CD4-positive, alpha-beta T cell (primary cell): ENCODE measurements around the gene MAMLD1. TPM values are rescaled to one million over a fixed set of nuclear protein-coding genes. Genes with fewer than 3 reads are reported as not detected.

Source experiments
- ATAC-seq: fragments of 200-7000 bp; cut with Tn5 transposase; one replicate; pipeline ENCODE4 v1.10.0; 2022; ENCODE audit warnings: mild to moderate bottlenecking; ENCODE audit not compliant: poor library complexity
- CTCF ChIA-PET: fragments of 350-600 bp; sonication (Branson Sonifier 250); formaldehyde crosslinking; loops from one replicate; lab custom pipeline; 2021; ENCODE audit warnings: antibody characterized with exemption, inconsistent platforms; lab: Charles Lee
- POLR2A ChIA-PET: fragments of 350-600 bp; sonication (Branson Sonifier 250); formaldehyde crosslinking; loops from one replicate; lab custom pipeline; 2021; ENCODE audit warnings: antibody characterized with exemption, inconsistent platforms; lab: Charles Lee
- DNase-seq, 14 experiments: peaks; one replicate each; pipeline ENCODE4 v3.0.0-alpha.2; 2013 to 2020; ENCODE audit warnings: mixed read lengths in 2 of 14
- H3K27ac ChIP-seq, 2 donors: one replicate each; pipeline versions ENCODE4 v1.5.1 to v1.7.0; 2013; ENCODE audit warnings: low read length in 2 of 2, low read depth in 1 of 2, mild to moderate bottlenecking in 1 of 2
- H3K27me3 ChIP-seq, 2 experiments: 1 replicate in 1 of 2; 2 replicates in 1 of 2; pipeline versions ENCODE4 v1.6.1 to v1.7.0; 2013; ENCODE audit warnings: low read length in 2 of 2, control low read depth in 1 of 2, mild to moderate bottlenecking in 1 of 2, moderate library complexity in 1 of 2; ENCODE audit not compliant: insufficient read depth in 2 of 2, control insufficient read depth in 1 of 2
- H3K36me3 ChIP-seq: one replicate; pipeline ENCODE4 v1.6.1; 2013; ENCODE audit warnings: low read length, control low read depth; ENCODE audit not compliant: insufficient read depth
- H3K4me1 ChIP-seq: one replicate; pipeline ENCODE4 v1.6.1; 2013; ENCODE audit warnings: low read length, control low read depth; ENCODE audit not compliant: insufficient read depth
- H3K4me3 ChIP-seq: one replicate; pipeline ENCODE4 v1.5.1; 2013; ENCODE audit warnings: mild to moderate bottlenecking, low read length, moderate library complexity
- H3K9me3 ChIP-seq, 2 experiments: 1 replicate in 1 of 2; 2 replicates in 1 of 2; pipeline versions ENCODE4 v1.6.1 to v1.7.0; 2013; ENCODE audit warnings: low read length in 2 of 2, mild to moderate bottlenecking in 2 of 2, control low read depth in 1 of 2, moderate library complexity in 1 of 2; ENCODE audit not compliant: control insufficient read depth in 1 of 2, insufficient read depth in 1 of 2
- H3K27ac Mint-ChIP-seq: one replicate; pipeline ENCODE4 v1.8.0; 2020; ENCODE audit warnings: mixed read lengths
- H3K27me3 Mint-ChIP-seq: one replicate; pipeline ENCODE4 v1.8.0; 2021; ENCODE audit warnings: mixed read lengths
- H3K36me3 Mint-ChIP-seq: one replicate; pipeline ENCODE4 v1.8.0; 2021; ENCODE audit warnings: low read depth, mixed read lengths
- H3K4me1 Mint-ChIP-seq: one replicate; pipeline ENCODE4 v1.8.0; 2021; ENCODE audit warnings: low read depth, mixed read lengths
- H3K4me3 Mint-ChIP-seq: one replicate; pipeline ENCODE4 v1.8.0; 2020; ENCODE audit warnings: mild to moderate bottlenecking, mixed read lengths
- H3K9me3 Mint-ChIP-seq: one replicate; pipeline ENCODE4 v1.8.0; 2020; ENCODE audit warnings: mixed read lengths
- intact Hi-C, 2 experiments: fragments of 100-400 bp; cut with DNase I in 1 of 2; cut with micrococcal nuclease in 1 of 2; formaldehyde crosslinking; loops; one replicate each; pipeline versions ENCODE4 v1.15.1 to v1.9.0; 2023 to 2025; cut with DNase I, micrococcal nuclease
- total RNA-seq, 174 experiments: library from RNA in 2 of 174; stranded (reverse) in 2 of 174; gene quantifications; one replicate each; pipeline ENCODE4 v1.2.3 and lab custom pipeline; 2021 to 2026
- TF ChIP-seq, protein P1 (sequence below): fragments of 200-600 bp; IDR thresholded peaks from one replicate; pipeline ENCODE4 v1.8.0; 2022; ENCODE audit warnings: antibody characterized with exemption, mild to moderate bottlenecking

MAMLD1 gene
- total RNA-seq, 2 experiments from 2014 or later, result 0.45 to 0.96 TPM

DNA sequence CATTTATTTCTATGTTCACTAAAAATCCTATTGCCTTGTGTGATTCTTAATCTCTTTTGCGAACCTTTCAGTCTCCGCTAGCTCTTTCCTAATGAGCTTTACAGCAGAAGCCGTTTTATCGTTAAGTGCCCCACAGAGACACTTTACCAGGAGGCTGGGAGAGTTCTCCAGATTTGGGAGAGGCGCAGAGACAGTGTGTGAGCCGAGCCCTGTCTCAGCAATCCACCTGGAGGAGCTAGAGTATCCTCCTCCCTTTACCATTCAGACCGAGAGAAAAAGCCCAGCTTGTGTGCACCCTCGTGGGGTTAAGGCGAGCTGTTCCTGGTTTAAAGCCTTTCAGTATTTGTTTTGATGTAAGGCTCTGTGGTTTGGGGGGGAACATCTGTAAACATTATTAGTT is 150.4 kb downstream of the MAMLD1 start:
- Mint-ChIP-seq H3K27me3 (no peaks in the 10 kb centered on the region), H3K4me1 (no peaks in the 10 kb centered on the region), H3K36me3 (no peaks in the 10 kb centered on the region), H3K9me3 (no peaks in the 10 kb centered on the region), H3K4me3 (no peak overlapping the region), H3K27ac (no peak overlapping the region)
- CTCF ChIA-PET, result no interaction called here
- TF ChIP-seq, protein P1, sequence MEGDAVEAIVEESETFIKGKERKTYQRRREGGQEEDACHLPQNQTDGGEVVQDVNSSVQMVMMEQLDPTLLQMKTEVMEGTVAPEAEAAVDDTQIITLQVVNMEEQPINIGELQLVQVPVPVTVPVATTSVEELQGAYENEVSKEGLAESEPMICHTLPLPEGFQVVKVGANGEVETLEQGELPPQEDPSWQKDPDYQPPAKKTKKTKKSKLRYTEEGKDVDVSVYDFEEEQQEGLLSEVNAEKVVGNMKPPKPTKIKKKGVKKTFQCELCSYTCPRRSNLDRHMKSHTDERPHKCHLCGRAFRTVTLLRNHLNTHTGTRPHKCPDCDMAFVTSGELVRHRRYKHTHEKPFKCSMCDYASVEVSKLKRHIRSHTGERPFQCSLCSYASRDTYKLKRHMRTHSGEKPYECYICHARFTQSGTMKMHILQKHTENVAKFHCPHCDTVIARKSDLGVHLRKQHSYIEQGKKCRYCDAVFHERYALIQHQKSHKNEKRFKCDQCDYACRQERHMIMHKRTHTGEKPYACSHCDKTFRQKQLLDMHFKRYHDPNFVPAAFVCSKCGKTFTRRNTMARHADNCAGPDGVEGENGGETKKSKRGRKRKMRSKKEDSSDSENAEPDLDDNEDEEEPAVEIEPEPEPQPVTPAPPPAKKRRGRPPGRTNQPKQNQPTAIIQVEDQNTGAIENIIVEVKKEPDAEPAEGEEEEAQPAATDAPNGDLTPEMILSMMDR, result no peak
- Histone ChIP-seq H3K9me3 (no peaks in the 10 kb centered on the region), H3K27ac (no peak overlapping the region), H3K4me3 (no peak overlapping the region), H3K36me3 (no peaks in the 10 kb centered on the region), H3K4me1 (no peaks in the 10 kb centered on the region), H3K27me3 (no peaks in the 10 kb centered on the region)
- DNase-seq (no peak), ATAC-seq (no peak)
- intact Hi-C loops, result no loop called here
- POLR2A ChIA-PET, result no interaction called here

DNA sequence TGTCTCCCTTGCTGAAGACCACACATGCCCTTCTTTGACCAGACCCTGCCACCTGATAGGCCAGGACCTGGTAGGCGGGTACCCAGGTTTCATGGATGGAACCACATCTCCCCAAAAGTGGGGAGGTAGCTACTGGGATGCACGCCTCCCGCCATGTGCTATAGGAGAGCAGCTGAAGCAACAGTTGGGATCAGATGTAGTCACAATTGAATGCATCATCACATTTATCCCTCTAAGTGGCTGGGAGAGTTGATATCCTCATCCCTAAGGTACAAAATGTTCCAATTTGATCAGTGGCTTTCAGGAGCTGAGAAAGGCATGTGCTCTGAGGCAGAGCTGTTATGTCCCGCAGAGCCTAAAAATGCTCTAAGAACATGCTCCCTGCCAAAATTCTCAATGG is 151.3 kb downstream of the MAMLD1 start:
- no peak overlapping the region for H3K4me3 ChIP-seq
- DNase-seq, result no peak
- H3K4me1 Mint-ChIP-seq, result no peaks in the 10 kb centered on the region
- H3K27me3 Mint-ChIP-seq, result no peaks in the 10 kb centered on the region
- no peaks in the 10 kb centered on the region for H3K36me3 ChIP-seq
- no peak overlapping the region for H3K4me3 Mint-ChIP-seq
- ATAC-seq, result no peak
- H3K27ac Mint-ChIP-seq, result no peak overlapping the region
- H3K27me3 ChIP-seq, result no peaks in the 10 kb centered on the region
- H3K4me1 ChIP-seq, result no peaks in the 10 kb centered on the region
- POLR2A ChIA-PET, result no interaction called here
- TF ChIP-seq, protein P1, result no peak
- no peaks in the 10 kb centered on the region for H3K36me3 Mint-ChIP-seq
- CTCF ChIA-PET, result no interaction called here
- intact Hi-C loops, result no loop called here
- H3K9me3 Mint-ChIP-seq, result no peaks in the 10 kb centered on the region
- H3K9me3 ChIP-seq, result no peaks in the 10 kb centered on the region
- no peak overlapping the region for H3K27ac ChIP-seq

DNA sequence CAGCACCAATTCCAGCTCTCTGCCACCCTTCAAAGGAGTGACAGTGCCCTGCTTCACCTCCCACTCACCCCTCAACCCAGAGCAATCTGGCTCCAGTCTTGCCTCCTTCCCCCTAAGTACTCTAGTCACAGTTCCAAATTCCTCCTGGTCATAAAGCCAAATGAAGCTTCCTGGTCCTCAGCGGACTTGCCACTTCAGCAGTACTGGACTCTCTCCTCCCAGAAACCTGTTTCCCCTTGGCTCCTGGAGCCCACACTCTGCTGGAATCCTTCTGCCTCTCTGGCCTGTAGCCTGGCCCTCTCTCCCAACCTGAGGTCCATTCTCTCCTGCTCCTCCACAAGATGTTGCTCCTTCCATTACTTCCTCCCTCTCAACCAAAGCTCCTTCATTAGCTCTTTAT is 152.7 kb downstream of the MAMLD1 start:
- Mint-ChIP-seq H3K36me3 (no peaks in the 10 kb centered on the region), H3K27ac (no peak overlapping the region)

More for the DNA sequence above, 152.7 kb downstream of the MAMLD1 start:
- no peaks in the 10 kb centered on the region for H3K36me3 ChIP-seq
- Mint-ChIP-seq H3K4me1 (no peaks in the 10 kb centered on the region), H3K9me3 (no peaks in the 10 kb centered on the region), H3K4me3 (no peak overlapping the region), H3K27me3 (no peaks in the 10 kb centered on the region)
- TF ChIP-seq, protein P1, result no peak
- ATAC-seq (no peak), DNase-seq (no peak)
- no peaks in the 10 kb centered on the region for H3K27me3 ChIP-seq
- ChIA-PET POLR2A (no interaction called here), CTCF (no interaction called here)
- intact Hi-C loops, result no loop called here
- no peaks in the 10 kb centered on the region for H3K9me3 ChIP-seq
- no peak overlapping the region for H3K27ac ChIP-seq
- no peak overlapping the region for H3K4me3 ChIP-seq
- no peaks in the 10 kb centered on the region for H3K4me1 ChIP-seq
